Measurements from ENCODE around the gene CTCF.

Gene CTCF

DNA sequence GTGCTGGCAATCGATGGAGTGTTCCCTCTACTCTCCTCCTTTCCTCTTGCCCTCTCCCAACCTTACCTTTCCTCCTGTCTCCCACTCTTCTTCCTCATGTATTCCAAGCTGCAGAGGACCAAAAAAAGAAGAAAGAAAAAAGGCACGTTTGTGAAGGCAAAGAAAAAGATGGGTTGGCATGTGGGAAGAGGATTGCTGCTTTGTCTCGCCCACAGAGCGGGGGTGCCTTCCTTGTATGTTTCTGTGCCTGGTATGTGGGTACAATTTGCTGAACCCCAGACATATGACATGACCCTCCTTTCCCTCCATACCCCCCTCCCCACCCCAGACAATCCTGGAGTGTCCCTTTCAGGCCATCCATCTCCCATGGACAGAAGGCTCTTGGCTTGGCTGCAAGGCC lies 13.1 kb upstream of the CTCF start:
- DNase-seq = no peak

DNA sequence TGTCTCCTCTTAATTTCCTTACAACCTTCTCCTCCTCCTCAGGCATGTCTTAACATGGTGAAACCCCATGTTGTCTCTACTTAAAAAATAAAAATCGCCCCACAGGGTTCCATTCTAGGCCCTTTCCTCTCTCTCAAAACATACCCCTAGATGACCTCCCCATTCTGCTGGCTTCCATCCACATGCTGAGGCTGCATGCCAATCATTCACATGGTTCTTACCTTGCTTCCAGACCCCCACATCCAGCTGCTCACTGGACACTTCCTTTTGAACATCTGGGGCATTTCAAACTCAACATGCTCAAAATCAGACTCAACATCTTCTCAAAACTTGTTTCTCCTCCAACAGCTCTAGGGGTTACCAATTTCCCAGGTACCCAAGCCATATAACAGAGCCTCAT lies 12.4 kb upstream of the CTCF start:
- DNase-seq = no peak

DNA sequence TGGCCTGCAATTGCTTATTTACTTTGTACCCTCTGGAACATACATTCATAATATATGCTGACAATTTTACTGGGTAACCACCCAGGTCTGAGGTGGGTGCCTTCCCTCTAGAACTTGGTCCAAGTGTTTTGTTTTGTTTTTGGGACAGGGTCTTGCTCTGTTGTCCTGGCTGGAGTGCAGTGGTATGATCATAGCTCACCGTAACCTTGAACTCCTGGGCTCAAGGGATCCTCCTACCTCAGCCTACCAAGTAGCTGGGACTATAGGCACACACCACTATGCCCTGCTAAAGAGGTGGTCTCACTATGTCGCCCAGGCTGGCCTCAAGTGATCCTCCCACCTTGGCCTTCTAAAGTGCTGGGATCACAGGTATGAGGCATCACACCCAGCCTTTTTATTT lies 11.2 kb upstream of the CTCF start:
- DNase-seq = no peak

DNA sequence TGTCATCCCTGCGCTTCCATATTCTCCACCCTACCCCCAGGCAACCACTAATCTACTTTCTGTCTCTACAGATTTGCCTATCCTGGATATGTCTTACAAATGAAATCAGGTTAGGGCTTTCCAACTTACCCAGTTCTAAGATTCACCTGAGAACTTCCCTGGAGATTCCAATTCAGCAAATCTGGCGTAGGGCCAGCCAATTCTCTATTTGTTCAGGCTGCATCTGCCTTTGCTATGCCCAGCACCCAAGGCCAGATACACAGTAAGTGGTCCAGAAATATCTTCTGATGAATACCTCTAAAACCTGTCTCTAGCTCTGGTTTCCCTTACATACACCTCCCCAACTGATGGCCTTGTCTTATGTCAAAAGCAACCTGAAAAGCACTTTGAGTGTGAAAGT lies 10.4 kb upstream of the CTCF start:
- DNase-seq = no peak

DNA sequence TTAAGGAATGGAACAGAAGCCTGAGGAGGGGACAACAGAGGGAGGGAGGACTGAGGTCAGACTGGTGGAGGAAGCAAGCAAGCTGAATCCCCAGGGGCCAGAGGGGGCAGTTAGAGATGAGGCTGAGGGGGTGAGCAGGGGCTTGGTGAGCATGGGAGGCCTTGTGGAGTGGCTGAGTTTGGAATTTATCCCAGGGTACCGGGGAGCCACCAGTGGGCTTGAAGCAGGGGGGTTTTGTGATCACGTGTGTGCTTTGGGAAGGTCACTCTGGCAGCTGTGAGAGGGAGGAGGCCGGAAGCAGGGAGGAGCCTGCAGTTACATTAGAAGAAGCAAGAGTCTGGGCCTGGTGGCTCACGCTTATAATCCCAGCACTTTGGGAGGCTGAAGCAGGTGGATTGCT lies 9.8 kb upstream of the CTCF start:
- no peak for DNase-seq

DNA sequence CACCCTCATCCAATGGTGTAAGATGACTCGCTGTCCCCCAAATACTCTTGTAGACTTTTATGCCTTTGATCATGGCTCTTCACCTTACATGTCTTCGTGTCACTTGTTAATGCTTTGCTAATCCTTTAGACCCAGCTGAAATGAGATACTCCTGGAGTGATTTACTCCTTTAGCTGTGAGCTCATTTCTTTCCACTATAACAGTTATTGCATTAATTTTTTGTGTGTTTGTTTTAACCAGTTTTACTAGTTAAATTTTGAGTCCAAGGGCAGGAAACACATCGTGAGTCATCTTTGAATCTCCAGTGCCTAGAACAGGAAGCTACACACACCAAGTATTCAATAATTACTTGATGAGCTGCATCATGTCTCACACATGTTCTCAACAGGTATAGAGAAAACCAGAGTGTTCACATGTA lies 6.5 kb upstream of the CTCF start:
- no peak for DNase-seq

DNA sequence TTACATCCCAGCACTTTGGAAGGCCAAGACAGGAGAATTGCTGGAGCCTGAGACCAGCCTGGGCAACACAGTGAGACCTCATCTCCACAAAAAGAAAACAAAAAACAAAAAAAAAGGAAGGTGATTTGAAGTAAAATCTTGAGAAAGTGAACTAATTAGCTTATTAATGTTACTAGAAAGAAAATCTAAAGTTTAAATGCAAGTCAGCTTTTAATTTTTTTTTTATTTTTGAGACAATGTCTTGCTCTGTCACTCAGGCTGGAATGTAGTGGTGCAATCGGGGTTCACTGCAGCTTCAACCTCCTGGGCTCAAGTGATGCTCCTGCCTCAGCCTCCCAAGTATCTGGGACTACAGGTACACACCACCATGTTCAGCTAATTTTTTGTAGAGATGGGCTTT lies 3.5 kb upstream of the CTCF start:
- no peak for DNase-seq

DNA sequence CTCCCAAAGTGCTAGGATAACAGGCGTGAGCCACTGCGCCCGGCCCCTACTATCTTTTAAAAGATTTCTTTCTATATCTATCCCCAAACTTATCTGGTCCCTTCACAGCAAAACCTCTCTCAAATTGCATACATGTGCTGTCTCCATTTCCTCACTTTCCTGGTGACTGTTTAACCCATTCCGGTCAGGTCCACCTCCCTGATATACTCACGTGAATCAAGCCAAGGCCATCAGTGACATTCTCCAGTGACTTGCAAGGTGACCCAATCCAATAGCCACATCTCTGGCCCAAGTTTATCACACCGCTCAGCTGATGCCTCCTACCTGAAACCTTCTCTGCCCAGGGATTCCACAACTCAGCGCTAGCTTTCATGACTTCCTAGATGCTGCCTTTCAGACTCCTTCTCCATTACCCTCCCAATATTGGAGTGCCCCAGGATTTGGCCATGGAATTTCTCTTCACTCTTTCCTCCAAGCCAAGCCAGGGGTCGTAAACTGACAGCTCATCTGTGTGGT lies 1.4 kb upstream of the CTCF start:
- no peak for DNase-seq

DNA sequence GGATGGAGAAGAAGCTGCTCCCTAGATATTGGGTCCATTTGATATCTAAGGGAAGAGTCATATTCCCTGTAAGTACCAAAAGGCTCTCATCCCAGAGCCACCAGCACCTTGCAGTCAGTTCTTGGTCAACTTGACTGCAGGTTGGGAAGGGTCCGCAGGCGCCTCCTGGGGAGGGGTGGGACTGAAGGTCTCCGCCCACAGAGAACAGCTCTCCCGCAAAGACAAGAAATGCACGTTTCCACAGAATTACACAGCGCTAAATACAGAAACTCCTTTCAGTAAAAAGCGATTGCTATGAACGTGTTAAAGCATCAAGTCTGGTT lies 864 bp upstream of the CTCF start:
- DNase-seq = no peak

DNA sequence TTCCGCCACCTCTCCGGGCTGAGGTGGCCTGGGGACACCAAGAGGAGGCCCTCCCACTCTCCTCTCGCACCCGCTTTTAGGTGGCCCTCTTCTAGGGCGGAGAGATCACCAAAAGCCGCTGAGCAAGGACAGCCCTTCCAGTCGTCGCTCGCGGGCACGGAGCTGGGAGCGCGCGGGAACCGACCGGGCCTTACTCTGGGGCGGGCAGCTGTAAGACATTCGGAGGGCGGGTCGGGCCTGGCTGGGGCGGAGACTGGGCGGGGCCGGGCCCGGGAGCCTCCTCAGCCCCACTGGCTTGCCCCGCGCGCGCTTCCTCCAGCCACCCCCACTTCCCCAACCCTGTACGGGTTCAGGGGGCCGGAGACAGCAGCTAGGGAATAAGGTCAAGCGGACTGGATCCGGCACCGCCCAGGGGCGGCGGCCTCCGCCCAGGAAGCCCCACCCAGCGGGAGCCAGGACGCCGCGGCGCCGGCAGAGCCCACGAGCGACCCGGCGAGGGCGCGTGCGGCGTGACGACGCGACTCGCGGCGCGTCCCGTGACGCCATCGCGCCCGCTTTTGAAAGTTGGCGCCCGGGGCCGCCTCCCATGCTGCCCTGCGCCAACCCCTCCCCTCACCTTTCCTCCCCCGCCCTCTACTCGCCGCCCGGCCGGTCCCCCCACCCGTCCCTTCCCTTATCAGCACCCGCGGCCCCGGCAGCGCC lies 351 bp upstream of the CTCF start:
- peak; percentile 69 to 89 for DNase-seq

DNA sequence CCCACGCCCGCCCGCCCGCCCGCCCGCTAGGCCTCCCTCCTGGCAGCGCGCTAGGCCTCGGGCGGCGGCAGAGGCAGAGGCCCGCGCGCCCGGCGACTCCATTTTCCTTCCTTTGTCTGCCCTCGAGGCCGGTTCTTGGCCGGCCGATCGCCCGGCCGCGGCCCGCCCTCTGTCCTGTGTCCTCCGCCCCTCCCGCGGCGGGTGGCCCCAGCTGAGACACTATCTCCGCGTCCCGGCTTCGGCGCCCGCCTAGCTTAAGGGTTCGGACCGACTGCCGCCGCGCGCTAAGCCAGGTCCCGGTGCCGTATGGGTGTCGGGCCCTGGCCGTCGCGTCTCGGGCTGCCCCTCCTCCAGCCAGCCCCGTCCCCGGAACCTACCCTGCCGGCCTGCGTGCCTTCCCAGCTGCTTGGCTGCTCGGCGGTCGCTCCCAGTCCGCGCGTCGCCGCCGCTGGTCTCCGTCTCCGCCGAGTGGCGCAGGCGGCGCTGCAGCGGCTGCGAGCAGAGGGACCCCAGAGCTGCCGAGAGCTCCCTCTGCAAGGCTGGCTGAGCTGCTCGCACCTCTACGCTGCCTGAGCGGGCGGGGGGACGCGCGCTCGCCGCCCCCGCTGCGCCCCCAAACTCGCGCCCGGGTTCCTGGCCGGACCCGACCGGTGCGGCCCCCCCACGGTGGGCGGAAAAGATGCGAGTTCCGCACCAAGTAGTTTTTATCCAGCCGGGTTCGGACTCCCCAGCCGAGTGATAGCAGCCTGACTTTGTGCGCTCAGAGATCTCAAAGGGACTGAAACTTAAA lies 787 bp downstream of the CTCF start:
- no peak for DNase-seq

DNA sequence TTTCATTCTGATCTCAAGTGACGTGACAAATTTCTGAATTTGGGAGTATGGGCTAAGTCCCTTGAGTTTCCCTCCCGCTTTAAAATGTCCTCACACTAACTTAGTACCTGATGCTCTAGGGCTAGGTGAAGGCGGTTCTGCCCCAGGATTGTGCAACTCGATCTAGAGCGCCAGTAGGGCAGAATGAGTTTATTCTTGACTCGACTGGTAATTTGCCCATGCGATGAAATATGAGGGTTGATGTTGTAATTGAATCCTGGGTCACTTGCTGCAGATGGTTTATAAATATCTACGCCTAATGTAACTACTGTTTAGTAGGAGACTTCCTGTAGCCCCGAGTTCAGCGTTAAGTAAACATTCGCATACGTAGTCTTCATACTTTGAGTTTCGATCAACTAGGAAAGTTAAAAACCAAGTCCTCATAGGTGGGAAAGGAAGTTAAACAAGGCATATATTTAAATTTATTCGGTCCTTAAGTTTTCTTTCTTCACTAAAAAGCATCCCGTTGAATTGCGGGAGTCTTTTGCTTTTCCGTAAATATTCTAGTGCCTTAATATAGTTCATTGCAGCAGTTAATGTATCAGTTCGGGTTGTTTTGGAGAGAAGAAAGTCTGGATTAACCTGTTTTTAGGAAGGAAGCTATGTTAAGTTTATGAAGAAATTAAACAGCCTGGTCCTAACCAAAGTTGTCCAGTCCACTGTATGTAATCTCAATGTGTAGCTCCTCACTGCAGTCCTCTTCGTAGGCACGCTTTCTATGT lies 1.6 kb downstream of the CTCF start:
- no peak for DNase-seq

DNA sequence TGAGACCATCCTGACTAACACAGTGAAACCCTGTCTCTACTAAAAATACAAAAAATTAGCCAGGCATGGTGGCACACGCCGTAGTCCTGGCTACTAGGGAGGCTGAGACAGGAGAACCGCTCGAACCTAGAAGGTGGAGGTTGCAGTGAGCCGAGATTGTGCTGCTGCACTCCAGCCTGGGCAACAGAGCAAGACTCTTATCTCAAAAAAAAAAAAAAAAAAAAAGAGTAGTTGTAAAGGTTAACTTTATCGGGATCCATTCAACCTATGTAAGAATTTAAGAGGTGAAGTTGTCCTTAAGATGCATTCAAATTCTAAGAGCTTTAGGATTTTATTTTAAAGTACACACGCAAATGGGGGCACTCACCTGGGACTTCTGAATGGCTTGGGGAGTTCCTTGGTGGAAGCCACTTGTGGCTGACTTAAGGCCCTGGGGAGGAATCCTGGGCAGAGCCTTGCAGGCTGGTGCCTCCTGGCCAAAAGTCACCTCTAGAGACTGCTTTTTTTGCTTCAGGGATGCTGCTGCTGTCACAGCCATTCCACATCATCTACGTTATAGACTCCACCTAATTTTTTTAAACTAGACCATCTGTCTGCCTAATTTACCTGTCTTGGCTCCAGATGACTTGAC lies 3.3 kb downstream of the CTCF start:
- DNase-seq = no peak

DNA sequence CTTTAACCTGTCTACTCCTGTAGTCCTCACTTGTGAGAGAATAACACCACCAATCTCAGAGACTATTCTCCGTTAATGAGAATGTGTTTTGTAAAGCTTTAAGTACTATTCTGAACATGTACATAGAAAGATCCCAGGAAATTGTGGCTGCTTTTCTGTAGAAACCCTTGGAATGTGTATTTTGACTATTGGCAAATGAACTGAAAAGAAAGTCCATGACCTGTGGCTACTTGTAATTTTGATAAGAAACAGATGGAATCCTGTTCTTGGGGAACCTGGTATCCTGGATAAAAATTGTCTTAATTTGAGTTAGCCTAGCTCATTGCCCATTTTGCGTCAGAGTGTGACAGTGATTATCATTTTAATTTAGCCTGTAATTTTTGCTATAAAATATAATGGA lies 9.1 kb downstream of the CTCF start:
- no peak for DNase-seq

DNA sequence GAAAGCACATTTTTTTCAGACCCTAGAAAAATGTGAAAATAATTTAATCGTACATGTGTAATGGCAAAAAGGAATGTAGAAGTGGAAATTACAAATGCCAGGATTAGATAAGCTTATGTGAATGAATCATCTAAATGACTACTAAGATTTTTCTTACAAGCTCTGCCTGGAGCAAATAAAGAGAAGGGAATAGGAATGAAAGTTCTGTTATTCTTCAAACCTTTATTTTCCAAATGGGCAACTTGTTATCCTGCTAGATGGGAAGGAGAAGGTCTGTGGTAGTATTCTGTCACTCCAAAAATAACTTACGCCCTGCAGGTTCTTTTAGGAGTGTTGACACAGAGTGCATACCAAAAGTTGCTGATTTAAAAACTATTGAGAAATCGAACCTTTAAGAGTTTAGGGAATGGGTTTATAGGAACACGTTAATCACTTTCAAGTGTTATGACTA lies 9.7 kb downstream of the CTCF start:
- no peak for DNase-seq

DNA sequence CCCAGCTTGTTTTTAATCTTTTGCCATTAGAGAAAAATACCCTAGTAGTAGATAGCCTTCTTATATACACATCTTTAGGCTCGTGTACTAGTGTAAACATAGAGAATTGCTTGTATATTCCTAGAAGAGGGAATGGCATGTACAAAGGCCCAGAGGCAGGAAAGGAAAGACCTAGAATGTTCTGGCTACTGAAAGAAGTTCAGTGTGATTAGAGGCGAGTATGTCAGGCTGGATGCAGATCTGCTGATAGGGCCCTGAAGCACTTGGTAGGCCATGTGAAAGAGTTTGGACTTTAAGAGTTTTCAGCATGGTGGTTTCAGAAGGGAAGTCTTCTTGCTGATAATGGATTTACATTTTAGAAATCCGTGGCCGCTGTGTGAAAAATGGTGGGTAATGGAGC lies 17.4 kb downstream of the CTCF start:
- DNase-seq = no peak

DNA sequence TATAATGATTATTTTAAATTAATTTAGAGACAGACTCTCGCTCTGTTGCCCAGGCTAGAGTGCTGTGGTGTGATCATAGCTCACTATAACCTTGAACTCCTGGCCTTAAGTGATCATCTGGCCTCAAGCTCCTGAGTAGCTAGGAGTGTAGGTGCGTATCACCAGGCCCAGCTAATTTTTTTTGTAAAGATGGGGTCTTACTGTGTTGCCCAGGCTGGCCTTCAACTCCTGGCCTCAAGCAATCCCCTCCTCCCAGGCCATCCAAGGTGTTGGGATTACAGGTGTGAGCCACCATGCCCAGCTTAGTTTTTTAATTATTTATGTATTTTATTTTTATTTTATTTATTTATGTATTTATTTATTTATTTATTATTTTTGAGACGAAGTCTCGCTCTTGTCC lies 17.9 kb downstream of the CTCF start:
- DNase-seq = no peak

DNA sequence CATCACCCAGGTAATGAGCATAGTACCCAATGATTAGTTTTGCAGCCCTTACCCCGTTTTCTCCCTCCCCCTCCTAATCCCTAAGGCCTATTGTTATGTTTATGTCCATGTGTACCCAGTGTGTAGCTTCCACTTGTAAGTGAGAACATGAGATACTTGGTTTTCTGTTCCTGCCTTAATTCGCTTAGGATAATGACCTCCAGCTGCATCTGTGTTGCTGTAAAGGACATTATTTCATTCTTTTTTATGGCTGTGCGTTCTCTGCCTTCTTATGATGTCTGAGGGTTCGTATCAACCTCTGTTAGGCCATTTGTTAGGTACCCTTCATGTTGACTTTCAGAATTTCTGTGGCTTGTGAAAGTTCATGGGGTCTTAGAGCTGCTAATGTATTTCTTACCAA lies 31.0 kb downstream of the CTCF start:
- no peak for DNase-seq

DNA sequence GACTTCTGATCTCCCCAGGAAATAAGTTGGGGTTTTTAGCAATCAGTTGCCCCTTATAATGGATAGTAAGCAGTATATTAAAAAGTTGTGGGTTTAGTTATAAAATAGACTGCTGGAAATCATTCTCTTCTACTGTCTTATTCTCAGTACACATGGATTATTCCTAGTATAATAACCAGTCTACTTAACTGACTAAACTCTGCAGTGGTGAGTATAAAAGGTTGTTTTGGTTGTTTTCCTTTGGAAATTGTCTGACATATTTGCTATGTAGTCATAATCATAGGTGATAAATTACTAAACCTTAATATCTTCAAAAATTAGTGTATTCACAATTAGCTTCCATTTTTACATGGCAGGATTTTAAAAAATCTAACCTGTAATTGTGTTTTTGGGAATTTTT lies 31.4 kb downstream of the CTCF start:
- DNase-seq = no peak

DNA sequence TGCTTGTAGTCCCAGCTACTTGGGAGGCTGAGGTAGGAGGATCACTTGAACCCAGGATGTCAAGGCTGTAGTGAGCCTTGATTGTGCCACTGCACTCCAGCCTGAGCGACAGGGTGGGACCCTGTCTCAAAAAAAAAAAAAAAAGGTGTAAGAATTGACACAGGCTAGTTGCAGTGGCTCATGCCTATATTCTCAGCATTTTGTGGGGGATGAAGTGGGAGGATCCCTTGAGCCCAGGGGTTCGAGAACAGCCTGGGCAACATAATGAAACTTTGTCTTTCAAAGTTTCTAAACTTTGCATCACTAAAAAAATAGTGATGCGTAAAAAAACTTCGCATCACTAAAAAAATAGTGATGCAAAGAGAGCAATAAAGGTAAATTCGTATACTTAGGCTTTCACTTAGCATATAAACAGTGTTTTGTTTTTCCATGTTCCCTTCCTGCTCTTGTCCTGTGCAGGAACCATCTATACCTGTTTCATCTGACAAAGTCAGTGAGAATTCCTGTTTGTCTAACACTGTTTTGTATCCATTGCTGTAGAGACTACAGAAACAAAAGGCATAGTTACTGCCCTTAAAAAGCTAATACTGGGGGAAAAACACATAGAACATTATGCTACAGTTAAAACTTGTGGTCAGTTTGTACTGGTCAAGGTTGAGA lies 32.1 kb downstream of the CTCF start:
- no peak for DNase-seq

DNA sequence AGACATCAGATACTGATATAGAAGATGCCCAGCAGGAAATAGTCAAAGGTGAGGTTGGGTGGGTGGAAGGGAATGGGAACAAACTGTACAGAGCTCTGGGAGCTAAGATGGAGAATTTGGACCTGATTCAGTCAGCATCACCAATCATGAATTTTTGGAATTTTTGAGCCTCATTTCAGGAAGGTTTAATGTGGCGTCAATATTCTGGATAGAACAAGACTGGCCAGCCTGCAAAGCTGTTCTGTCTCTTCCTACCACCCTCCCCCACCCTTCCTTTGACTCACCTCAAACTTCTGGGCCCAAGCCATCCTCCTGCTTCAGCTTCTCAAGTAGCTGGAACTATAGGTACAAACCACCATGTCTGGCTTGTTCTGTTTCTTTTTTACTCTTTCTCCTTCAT lies 32.6 kb downstream of the CTCF start:
- no peak for DNase-seq

DNA sequence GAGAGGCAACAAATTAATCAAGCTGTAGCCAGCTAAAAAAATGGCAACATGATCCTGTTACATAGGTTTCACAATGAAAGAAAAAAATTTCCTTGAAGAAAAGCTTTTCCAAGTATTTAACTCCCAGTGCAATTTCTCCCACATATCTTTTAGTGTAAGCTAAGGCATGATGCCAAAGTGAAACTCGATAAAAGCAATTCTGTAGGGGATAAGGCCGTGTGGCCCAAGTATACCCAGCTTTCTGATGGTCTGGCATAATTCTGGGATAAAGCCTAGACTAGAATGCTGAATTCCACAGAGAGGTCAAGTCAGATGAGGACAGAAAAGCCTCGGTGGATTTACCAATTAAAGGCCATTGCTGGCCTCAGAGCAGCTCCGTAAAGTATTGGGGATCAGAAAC lies 36.2 kb downstream of the CTCF start:
- no peak for DNase-seq

DNA sequence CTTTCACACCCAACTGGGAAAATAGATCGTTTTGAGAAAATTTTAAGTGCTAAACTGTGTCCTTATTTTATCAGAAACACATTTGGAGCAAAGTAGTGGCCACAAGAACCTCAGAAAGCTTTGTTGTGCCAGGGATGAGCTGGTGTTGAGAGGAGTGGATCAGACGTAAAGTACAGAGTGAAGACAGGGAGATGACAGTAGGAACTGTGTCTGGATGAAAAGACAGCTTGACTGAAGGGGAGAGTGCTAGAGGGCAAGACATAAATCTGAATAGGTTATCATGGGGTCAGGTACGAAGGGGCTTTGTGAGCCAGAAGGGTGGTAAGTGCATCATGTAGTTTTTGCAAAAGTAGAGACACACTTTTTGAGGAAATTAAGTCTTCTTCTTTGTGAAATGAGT lies 43.3 kb downstream of the CTCF start:
- DNase-seq = no peak

Data from NCI-H187 (cell line).